ENCODE measurements around the gene GRID1.

- TF ChIP-seq EZH2 (IDR thresholded peaks at IDR 0.05; ENCODE audit: borderline replicate concordance, low read length) = no peak
- TF ChIP-seq CTCF (IDR thresholded peaks at IDR 0.05; ENCODE audit: low read length) = no peak
Observed at GRCh38 chr10:86169066-86169465, 197.5 kb downstream of the GRID1 start.
